HG02885 (cell line): ENCODE data around the gene PPP4R2.

ENCODE experiments used
- ATAC-seq: cut with Tn5 transposase; IDR thresholded peaks from one replicate; pipeline ENCODE4 v1.9.1; 2021; ENCODE audit warnings: mild to moderate bottlenecking; ENCODE audit not compliant: unreplicated experiment, poor library complexity

Gene PPP4R2

GRCh38 chr3:73100741-73101559 lies 104.3 kb downstream of the PPP4R2 start:
- peak; percentile 94 for ATAC-seq

- ATAC-seq: no peak
These were observed 105.3 kb downstream of the PPP4R2 start for GRCh38 chr3:73101881-73102280.

- ATAC-seq: no peak
These were observed 110.6 kb downstream of the PPP4R2 start for GRCh38 chr3:73107215-73107614.

- ATAC-seq: no peak
These were observed 111.1 kb downstream of the PPP4R2 start for GRCh38 chr3:73107676-73108187.

- ATAC-seq: no peak
These were observed 112.1 kb downstream of the PPP4R2 start for GRCh38 chr3:73108750-73109149.

- ATAC-seq: no peak
These were observed 113.9 kb downstream of the PPP4R2 start for GRCh38 chr3:73110530-73110929.

- ATAC-seq: no peak
These were observed 118.1 kb downstream of the PPP4R2 start for GRCh38 chr3:73114711-73115110.

- no peak for ATAC-seq
These were observed 119.2 kb downstream of the PPP4R2 start for GRCh38 chr3:73115806-73116205.
